ENCODE measurements around the gene MTA3. TPM values are rescaled to one million over a fixed set of nuclear protein-coding genes. Genes with fewer than 3 reads are reported as not detected.

MTA3 gene
- total and polyA plus RNA-seq, 8 donors: 16.8 to 28.1 (median 21.6) TPM

- FAIRE-seq (no peak), DNase-seq (no peak), ATAC-seq (no peak)
- Histone ChIP-seq H3K27me3 (no peaks in the 10 kb centered on the region), H3K9me3 (no peaks in the 10 kb centered on the region), H3K4me3 (no peak overlapping the region), H3K27ac (no peak overlapping the region), H3K4me1 (no peaks in the 10 kb centered on the region), H3K36me3 (no peaks in the 10 kb centered on the region)
- TF ChIP-seq CTCF (IDR thresholded peaks at IDR 0.05): no peak
- 85 to 92% methylated on average over 4 of the region's 4 CpGs for WGBS, 2 donors
- intact Hi-C loops (cut with DNase I): no loop called here
Observed at GRCh38 chr2:42585779-42586178, 17.3 kb downstream of the MTA3 start.

GRCh38 chr2:42587526-42588117 lies 19.2 kb downstream of the MTA3 start:
- H3K36me3 ChIP-seq: no peaks in the 10 kb centered on the region
- H3K27me3 ChIP-seq: no peaks in the 10 kb centered on the region
- ATAC-seq (no peak), DNase-seq (no peak), FAIRE-seq (no peak)
- 96 to 97% methylated on average over 4 of the region's 4 CpGs for WGBS, 2 donors
- H3K4me3 ChIP-seq: no peak overlapping the region
- intact Hi-C loops (cut with DNase I): no loop called here
- TF ChIP-seq CTCF (IDR thresholded peaks at IDR 0.05): no peak
- no peaks in the 10 kb centered on the region for H3K9me3 ChIP-seq
- H3K27ac ChIP-seq: no peak overlapping the region
- H3K4me1 ChIP-seq: no peaks in the 10 kb centered on the region

- FAIRE-seq (no peak), ATAC-seq (no peak), DNase-seq (no peak)
- Histone ChIP-seq H3K27ac (no peak overlapping the region), H3K4me1 (no peaks in the 10 kb centered on the region), H3K27me3 (no peaks in the 10 kb centered on the region), H3K4me3 (no peak overlapping the region), H3K9me3 (no peaks in the 10 kb centered on the region), H3K36me3 (no peaks in the 10 kb centered on the region)
- no peak for TF ChIP-seq CTCF (IDR thresholded peaks at IDR 0.05)
- intact Hi-C loops (cut with DNase I): no loop called here
- 97 to 99% methylated on average over 1 of the region's 1 CpG for WGBS, 2 donors
Observed at GRCh38 chr2:42588121-42588520, 19.7 kb downstream of the MTA3 start.

- intact Hi-C loops (cut with DNase I): no loop called here
- no peak overlapping the region for H3K27ac ChIP-seq
- no peaks in the 10 kb centered on the region for H3K9me3 ChIP-seq
- H3K4me1 ChIP-seq: no peaks in the 10 kb centered on the region
- 86 to 92% methylated on average over 2 of the region's 2 CpGs for WGBS, 2 donors
- no peak for FAIRE-seq
- no peak overlapping the region for H3K4me3 ChIP-seq
- H3K36me3 ChIP-seq: no peaks in the 10 kb centered on the region
- no peak for DNase-seq
- ATAC-seq: no peak
- no peak for TF ChIP-seq CTCF (IDR thresholded peaks at IDR 0.05)
- no peaks in the 10 kb centered on the region for H3K27me3 ChIP-seq
Observed at GRCh38 chr2:42590176-42590575, 21.7 kb downstream of the MTA3 start.

- 84 to 90% methylated on average over 5 of the region's 5 CpGs for WGBS, 2 donors
- H3K27ac ChIP-seq: no peak overlapping the region
- ATAC-seq: no peak
- H3K4me3 ChIP-seq: no peak overlapping the region
- H3K4me1 ChIP-seq: no peaks in the 10 kb centered on the region
- no peaks in the 10 kb centered on the region for H3K9me3 ChIP-seq
- DNase-seq: no peak
- no peak for FAIRE-seq
- intact Hi-C loops (cut with DNase I): no loop called here
- TF ChIP-seq CTCF (IDR thresholded peaks at IDR 0.05): no peak
- no peaks in the 10 kb centered on the region for H3K27me3 ChIP-seq
- no peaks in the 10 kb centered on the region for H3K36me3 ChIP-seq
Observed at GRCh38 chr2:42593282-42593681, 24.9 kb downstream of the MTA3 start.
